NCI-H1092 (cell line): ENCODE data around the gene ME1.
"Not testable (repeated sequence)": the region's sequence is repeated elsewhere in the genome, so short reads cannot be mapped to it uniquely, and the experiment has no call there.

Experiments
- DNase-seq: peaks from one replicate; lab custom pipeline; 2025; lab: John Stamatoyannopoulos, UW

The ME1 gene

DNA sequence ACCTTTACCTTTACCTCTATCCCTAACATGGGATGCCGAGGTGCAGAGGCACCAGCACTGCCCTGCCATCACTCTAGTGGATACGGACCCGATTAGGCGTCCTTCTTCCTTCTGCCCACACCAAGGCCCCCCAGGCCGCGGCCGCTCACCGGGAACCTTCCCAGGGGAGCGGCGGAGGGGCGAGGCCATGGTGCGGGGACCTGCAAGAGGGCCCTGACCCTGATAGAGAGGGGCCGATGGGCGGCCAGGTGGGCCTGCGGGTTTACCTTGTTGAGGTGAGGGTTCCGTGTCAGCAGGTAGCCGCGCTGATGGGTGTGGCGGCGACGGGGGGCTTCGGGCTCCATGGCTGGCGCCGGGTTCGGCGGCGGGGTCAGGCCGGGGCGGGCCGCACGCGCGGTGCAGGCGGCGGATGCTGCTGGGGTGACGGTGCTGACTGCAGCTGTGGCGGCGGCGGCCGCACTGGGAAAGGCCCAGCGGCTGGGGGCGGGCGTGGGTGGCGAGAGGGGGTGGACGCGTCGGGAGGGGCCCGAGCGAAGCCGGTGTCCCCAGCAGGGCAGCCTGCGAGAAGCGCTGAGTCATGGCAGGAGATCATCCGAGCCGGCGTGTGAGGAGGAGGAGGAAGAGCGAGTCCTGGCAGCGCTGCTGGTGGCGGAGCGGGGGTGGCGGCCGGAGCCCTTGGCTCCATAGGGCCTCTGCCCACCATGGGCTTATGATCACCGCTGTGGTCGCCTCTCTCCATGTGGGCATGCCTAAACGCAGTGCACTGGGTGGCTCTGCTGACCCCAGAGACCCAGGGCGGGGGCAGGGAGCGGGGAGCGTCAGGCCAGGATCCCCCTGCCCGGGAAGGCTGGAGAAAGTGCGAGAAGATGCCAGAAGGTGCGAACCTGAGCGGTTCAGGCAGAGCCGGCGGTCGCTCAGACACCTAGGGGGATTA is at the start of gene ME1:
TSS of gene ME1 (minus strand) at position 441 of the 934 bp plus-strand sequence. CDS start at position 344, 97 bp downstream.
- DNase-seq = no peak

- no peak for DNase-seq
Measured at GRCh38 chr6:83480470-83480869, 49.6 kb upstream of the ME1 start.

GRCh38 chr6:83479389-83479788 is 48.5 kb upstream of the ME1 start:
- no peak for DNase-seq

DNA sequence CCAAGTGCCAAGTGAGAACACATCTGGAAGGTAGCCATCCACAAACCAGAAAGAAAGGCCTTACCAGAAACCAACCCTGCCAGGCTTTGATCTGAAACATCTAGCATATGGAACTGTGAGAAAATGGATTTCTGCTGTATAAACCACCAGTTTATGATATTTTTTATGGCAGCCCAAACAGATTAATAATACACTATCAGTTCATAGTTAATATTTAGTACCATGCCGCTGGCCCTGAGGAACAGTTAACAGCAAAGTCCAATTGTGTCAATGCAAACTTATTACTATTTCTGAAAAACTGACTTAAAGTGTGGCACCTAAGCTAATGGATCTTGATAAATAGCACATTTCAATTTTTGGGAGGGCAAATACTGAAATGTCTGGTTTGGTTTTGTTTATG is 46.1 kb upstream of the ME1 start:
- no peak for DNase-seq

DNA sequence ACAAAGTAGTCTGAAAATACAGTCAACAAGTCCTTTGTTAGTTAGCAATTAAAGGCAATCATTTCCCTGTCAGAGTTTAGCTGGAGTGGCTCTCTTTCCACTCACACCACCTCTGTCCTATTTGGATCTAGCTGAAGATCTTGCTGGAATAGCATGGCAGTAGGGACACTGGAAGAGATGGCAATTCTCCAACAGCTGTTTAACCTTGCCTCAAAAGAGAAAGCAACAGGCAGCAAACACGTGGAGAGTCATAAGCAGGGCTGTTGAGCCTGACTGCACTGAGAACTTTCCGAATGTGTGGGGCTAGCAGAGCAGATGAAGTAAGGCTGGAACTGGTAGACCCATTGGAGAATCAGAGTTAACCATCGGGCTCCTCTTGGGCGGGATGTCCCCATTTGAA is 43.5 kb upstream of the ME1 start:
- no peak for DNase-seq

GRCh38 chr6:83472767-83473166 is 41.9 kb upstream of the ME1 start:
- DNase-seq = no peak

GRCh38 chr6:83470587-83470986 is 39.7 kb upstream of the ME1 start:
- no peak for DNase-seq

- DNase-seq = no peak
Measured at GRCh38 chr6:83470001-83470400, 39.1 kb upstream of the ME1 start.

GRCh38 chr6:83467620-83468036 is 36.8 kb upstream of the ME1 start:
- DNase-seq = no peak

DNA sequence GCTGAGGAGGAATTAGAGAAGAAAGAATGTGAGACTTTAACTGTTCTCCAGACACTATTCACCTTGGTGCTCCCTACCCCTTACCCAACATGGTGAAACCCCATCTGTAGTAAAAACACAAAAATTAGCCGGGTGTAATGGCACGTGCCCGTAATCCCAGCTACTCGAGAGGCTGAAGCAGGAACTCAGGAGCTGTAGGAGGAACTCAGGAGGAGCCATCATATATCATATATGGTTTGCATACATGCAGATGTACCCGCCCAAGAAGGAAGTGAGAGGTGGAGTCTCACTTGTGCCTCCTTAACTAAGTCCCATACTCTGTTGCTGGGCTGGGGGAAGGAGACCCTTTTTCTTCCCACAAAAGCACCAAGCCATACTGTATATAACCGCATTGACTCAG is 35.5 kb upstream of the ME1 start:
- no peak for DNase-seq

GRCh38 chr6:83464381-83465140 is 33.7 kb upstream of the ME1 start:
- DNase-seq = no peak

- DNase-seq = no peak
Measured at GRCh38 chr6:83463886-83464285, 33.0 kb upstream of the ME1 start.

DNA sequence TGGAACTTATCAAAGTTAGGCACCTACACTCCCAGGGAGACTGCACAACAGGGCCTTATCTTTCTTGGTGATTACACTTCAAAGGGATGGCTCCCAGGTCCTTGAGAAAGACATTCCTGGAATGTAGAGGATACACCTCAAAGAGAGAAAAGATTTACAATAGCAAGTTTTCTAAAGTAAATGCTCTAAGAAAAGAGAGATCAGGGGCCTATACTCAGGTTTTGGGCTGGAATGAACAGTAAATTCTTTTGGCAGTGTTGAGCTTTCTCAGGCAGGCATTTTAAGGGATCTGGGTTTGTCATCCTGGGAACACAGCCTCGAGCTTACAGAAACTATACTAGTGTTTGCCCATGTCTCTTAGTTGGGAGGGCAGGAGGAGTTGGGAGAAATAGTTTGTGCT is 31.7 kb upstream of the ME1 start:
- no peak for DNase-seq

DNA sequence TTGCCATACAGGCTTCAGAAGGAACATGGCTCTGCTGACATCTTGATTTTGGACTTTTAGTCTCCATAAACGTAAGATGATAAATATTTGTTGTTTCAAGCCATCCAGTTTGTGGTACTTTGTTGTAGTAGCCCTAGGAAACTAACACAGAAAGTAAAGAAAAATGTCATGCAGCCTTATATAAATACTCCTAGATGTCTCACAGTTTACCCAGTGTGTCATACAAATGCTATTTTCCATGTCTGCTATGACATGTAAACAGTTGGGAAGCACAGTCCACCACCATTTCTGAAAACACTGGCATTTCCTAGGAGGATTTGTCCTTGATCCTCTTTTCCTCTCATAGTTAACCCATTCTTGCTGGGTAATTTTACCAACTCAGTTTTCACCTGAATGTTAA is 30.6 kb upstream of the ME1 start:
- DNase-seq = no peak

DNA sequence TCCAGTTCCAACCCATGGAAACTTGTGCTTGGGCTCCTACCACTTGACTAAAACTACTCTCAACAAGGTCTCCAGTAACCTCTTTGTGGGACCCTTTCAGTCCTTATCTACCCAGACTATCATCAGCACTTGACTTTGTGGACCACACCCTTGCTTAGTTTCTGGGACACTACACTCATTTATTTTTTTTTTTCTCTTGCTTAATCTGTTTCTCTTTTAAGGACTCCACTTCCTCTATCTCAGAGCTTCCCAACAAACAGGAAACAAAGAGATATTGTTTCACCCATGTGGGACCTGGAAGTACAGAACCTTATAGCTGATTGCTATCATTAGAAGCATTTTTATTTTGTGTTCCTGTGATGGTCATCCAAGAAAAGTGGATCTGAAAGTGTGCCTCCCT is 28.8 kb upstream of the ME1 start:
- DNase-seq = no peak

DNA sequence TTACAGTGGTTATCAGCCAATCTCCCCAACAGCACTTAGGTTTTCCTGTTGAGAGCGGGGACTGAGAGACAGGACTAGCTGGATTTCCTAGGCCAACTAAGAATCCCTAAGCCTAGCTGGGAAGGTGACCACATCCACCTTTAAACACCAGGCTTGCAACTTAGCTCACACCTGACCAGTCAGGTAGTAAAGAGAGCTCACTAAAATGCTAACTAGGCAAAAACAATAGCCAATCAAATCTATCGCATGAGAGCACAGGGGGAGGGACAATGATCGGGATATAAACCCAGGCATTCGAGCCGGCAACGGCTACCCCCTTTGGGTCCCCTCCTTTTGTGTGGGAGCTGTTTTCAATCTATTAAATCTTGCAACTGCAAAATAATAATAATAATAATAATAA is 19.2 kb upstream of the ME1 start:
- not testable (repeated sequence) for DNase-seq

DNA sequence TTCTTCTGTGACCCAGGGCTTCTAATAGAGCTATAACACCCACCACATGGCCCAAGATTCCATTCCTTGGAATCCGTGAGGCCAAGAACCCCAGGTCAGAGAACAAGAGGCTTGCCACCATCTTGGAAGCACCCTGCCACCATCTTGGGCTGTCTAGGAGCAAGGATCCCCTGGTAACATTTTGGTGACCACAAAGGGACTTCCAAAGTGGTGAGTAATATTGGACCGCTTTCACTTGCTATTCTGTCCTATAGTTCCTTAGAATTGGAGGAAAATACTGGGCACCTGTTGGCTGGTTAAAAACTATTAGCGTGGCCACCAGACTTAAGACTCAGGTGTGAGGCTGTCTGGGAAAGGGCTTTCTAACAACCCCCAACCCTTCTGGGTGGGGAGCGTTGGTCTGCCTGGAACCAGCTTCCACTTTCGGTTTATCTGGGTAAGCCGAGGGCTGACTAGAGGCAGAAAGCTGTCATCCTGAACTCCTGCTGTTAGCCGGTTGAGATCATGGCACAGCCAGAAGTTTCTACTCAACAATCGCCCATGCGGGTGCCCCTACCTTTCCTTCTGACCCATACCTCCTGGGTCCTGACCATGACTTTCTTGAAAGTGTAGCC is 13.3 kb upstream of the ME1 start:
- not testable (repeated sequence) for DNase-seq

GRCh38 chr6:83443516-83443915 is 12.7 kb upstream of the ME1 start:
- DNase-seq = no peak

GRCh38 chr6:83442752-83443151 is 11.9 kb upstream of the ME1 start:
- no peak for DNase-seq

DNA sequence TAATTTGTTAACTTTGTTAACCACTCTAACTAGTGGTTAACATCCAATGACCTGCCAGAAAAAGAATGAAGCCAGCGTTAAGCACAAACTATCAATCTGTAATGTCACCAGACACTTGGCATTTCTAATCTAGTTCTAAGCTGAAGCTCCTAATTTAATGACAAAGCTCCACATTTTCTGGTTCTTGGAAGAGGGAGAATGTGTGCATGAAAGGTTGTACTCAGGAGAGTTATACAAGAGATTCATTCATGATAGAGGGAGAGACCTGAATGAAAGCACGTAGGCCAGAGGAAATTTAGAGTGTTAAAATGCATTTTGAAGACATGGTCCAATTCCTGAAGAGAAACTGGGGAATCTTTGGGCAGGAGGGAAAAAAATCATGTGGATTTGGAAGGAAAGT is 8.3 kb upstream of the ME1 start:
- no peak for DNase-seq

- no peak for DNase-seq
Measured at GRCh38 chr6:83436674-83437073, 5.8 kb upstream of the ME1 start.

DNA sequence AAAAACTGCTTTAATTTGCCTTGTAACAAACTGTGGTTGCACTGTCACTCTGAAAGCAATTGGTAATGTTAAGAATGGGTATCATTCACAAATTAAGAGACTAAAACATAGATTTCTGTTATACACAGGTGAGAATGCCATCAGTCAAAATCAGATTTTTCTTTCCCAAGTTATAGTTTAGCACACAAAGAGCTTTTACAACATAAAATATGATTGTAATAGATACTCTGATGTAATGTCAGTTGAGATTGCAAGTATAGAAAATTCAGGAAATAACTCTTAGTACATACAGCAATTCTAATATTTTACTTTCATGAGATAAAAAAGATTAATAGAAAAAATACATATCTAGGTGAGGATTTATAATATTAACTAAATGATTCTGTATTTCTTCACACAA is 2.3 kb upstream of the ME1 start:
- no peak for DNase-seq

- DNase-seq = no peak
Measured at GRCh38 chr6:83432636-83433035, 1.8 kb upstream of the ME1 start.
